PC-3 (cell line): Measurements from ENCODE around the gene AGTPBP1.

Experiments
- CTCF ChIP-seq: fragments of 300-600 bp; sonication (generic); conservative IDR thresholded peaks from 2 replicates; pipeline ENCODE4 v1.5.1; 2017; ENCODE audit warnings: antibody characterized with exemption, low read depth, mild to moderate bottlenecking, low read length
- EZH2 ChIP-seq: fragments of 300-600 bp; sonication (generic); IDR thresholded peaks from one replicate; pipeline ENCODE4 v1.6.1; 2017; ENCODE audit warnings: antibody characterized with exemption, mild to moderate bottlenecking, low read length; ENCODE audit not compliant: unreplicated experiment
- EZH2phosphoT487 ChIP-seq: fragments of 300-600 bp; sonication (generic); IDR thresholded peaks from 2 replicates; pipeline ENCODE4 v1.6.1; 2018; ENCODE audit warnings: mild to moderate bottlenecking, antibody characterized with exemption, low read length, borderline replicate concordance

- TF ChIP-seq CTCF: no peak
- TF ChIP-seq EZH2: no peak
- no peak for TF ChIP-seq EZH2phosphoT487
Observed at GRCh38 chr9:85738509-85738908, 3.2 kb downstream of the AGTPBP1 start.
